ENCODE data around the gene OAT. TPM values are rescaled to one million over a fixed set of nuclear protein-coding genes. Genes with fewer than 3 reads are reported as not detected.

Gene OAT
- total and polyA plus RNA-seq, 2 of the 4 experiments (the other 2 are of a cell fraction) = 110 to 152 TPM

DNA sequence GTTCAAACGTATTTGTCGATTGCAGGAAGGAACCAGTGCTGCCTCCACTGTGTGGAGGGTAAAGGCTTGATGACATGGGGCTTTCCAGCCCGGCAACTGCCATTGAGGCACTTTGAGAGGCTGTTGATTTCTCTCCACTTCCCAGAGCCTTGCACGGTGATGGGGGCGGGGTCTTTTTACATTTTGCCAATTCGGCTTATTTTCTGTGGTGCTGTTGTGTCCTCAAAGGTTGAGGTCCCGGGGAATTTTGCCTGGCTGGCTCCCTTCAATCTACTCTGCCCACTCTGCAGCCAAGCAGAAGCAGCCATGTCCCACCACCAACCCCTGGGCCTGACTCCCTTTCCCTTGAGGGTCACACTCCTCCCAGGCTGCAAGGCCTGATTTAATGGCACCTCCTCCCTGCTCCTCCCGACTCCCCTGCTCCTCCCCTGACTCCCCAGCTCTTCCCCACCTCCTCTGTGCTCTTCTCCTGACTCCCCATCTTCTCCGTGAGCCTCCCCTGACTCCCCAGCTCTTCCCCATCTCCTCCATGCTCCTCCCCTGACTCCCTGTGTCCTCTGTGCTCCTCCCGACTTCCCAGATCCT lies 39.0 kb downstream of the OAT start:
- no peak overlapping the region for H2AK5ac ChIP-seq (ENCODE audit: low read depth, low read length)
- no peaks in the 10 kb centered on the region for H3K4me1 ChIP-seq (ENCODE audit: control insufficient read depth, insufficient read depth, low read length)
- no peak overlapping the region for H2BK15ac ChIP-seq (ENCODE audit: low read depth, low read length)
- no peak overlapping the region for H3K4ac ChIP-seq (ENCODE audit: low read depth, low read length)
- H3K79me1 ChIP-seq (ENCODE audit: low read depth in 1 of 2, low read length in 2 of 2) = no peaks in the 10 kb centered on the region
- H3K9me1 ChIP-seq (ENCODE audit: insufficient read depth, low read length) = no peaks in the 10 kb centered on the region
- no peaks in the 10 kb centered on the region for H3K36me3 ChIP-seq (ENCODE audit: control insufficient read depth, insufficient read depth, low read length)
- TF ChIP-seq MAFK (IDR thresholded peaks at IDR 0.05; ENCODE audit: low read depth, low read length) = peak; percentile 29; the same call in 1 of the 2 replicates
- no peak for TF ChIP-seq BHLHE40 (IDR thresholded peaks at IDR 0.05; ENCODE audit: low read depth, low read length)
- no peak for TF ChIP-seq FOS (IDR thresholded peaks at IDR 0.05; ENCODE audit: low read depth, low read length)
- TF ChIP-seq SMC3 (IDR thresholded peaks at IDR 0.05; ENCODE audit: low read depth, low read length) = no peak
- CTCF ChIA-PET = no interaction called here
- no peaks in the 10 kb centered on the region for H4K20me1 ChIP-seq (ENCODE audit: insufficient read depth, low read length)
- ATAC-seq (ENCODE audit: low read depth) = no peak
- H3K27me3 ChIP-seq (ENCODE audit: control insufficient read depth, insufficient read depth, low read length) = peaks cover 14% of the 10 kb centered on the region
- BruUV-seq (replicated peaks) = no TSS peak
- no peak overlapping the region for H3K23ac ChIP-seq (ENCODE audit: low read depth, low read length)
- H4K91ac ChIP-seq (ENCODE audit: insufficient read depth, low read depth, low read length) = no peak overlapping the region
- dilution Hi-C loops (cut with HindIII; ENCODE audit: low sequenced_read_pairs, unreplicated experiment) = loop anchor here (25.0 kb wide), 1 partner anchor 392 kb away; no protein-coding TSS in a partner anchor
- no peak overlapping the region for H2BK20ac ChIP-seq (ENCODE audit: low read depth, low read length)
- no peak overlapping the region for H2BK120ac ChIP-seq (ENCODE audit: low read depth, low read length)
- no peak overlapping the region for H3K18ac ChIP-seq (ENCODE audit: low read depth, low read length)
- no peak overlapping the region for H3K9ac ChIP-seq (ENCODE audit: low read depth, low read length)
- intact Hi-C loops (cut with micrococcal nuclease) = no loop called here
- H3K27ac ChIP-seq (ENCODE audit: insufficient read depth, low read length) = no peak overlapping the region
- no peak overlapping the region for H3K4me2 ChIP-seq (ENCODE audit: low read depth, low read length)
- in situ Hi-C loops (cut with MboI; ENCODE audit: low sequenced_read_pairs) = loop anchor here (10.0 to 25.0 kb wide), 2 partner anchors 795 to 1242 kb away; partner anchors contain the start of genes HMX2 and HMX3
- H4K8ac ChIP-seq (ENCODE audit: low read depth in 2 of 2, low read length in 2 of 2) = no peak overlapping the region
- H3K56ac ChIP-seq (ENCODE audit: extremely low read depth, insufficient read depth, low read length) = no peak overlapping the region
- no peak overlapping the region for H2BK5ac ChIP-seq (ENCODE audit: low read depth, low read length, poor library complexity, severe bottlenecking)
- no peaks in the 10 kb centered on the region for H3K9me3 ChIP-seq (ENCODE audit: control insufficient read depth, insufficient read depth, low read length)
- DNase-seq = no peak
- 46% methylated on average over 3 of the region's 10 CpGs; no CpG with 5 or more reads in 1 of the 2 experiments for whole genome bisulfite sequencing, 2 experiments (ENCODE audit: extremely low coverage in 2 of 2, insufficient read length in 1 of 2)
- H3K14ac ChIP-seq (replicated peaks; ENCODE audit: low read depth, low read length) = no peak overlapping the region
- no peak overlapping the region for H2AK9ac ChIP-seq (replicated peaks; ENCODE audit: low read depth, low read length, poor library complexity)
- no peak overlapping the region for H4K5ac ChIP-seq (ENCODE audit: low read depth, low read length)
- H2AFZ ChIP-seq (replicated peaks; ENCODE audit: low read length, poor library complexity) = no peak overlapping the region
- POLR2A ChIA-PET (ENCODE audit: unreplicated experiment) = no interaction called here
- H3K4me3 ChIP-seq (ENCODE audit: insufficient read depth, low read depth, low read length) = no peak overlapping the region
